ENCODE results near the gene THAP4. TPM values are rescaled to one million over a fixed set of nuclear protein-coding genes. Genes with fewer than 3 reads are reported as not detected.
A peak's percentile ranks its signal among the peaks of the same experiment; 100 is the strongest.

Gene THAP4
- total and polyA plus RNA-seq, 8 donors = 22.4 to 42.9 (median 27.1) TPM

DNA sequence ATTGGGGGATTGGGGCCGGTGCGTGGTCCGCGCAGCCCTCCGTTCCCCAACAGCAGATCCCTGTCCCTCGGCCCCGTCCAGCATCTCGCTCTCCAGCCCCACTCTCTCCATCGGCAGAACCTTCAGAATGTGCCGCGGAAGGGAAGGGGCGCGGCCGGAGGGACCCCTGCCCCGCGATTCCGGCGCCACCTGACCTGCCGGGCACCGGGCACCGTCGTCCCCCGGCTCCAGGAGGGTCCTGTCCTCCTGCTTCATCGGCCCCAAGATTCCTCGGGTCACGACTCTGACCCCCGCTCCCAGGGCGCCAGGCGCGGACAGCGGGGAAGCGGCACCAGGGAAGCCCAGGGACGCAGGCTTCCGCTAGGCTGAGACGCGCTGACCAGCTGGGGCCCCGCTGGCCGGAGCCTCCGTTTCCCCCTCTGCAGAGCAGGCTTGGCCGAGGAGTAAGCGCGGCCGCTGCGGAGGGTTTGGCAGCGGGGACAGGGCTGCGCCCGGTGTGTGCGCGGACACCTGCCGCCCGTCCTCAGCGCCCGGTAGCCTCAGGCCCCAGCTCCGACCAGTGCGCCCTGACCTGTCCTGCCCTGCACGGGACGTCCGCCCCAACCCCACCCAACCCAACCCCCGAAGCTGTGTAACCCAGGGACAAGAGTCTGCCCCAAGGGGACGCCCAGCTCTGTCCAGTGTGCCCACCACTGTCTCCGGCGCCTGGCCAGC is 95.2 kb downstream of the THAP4 start:
- peaks cover 0 to 6% (median 4%) of the 10 kb centered on the region in 3 donors for H3K4me1 ChIP-seq
- intact Hi-C loops (cut with DNase I) = no loop called here
- H3K4me3 ChIP-seq = peak overlapping the region in 2 of 4 donors; percentile 39 to 51
- DNase-seq (peak in 3 of 6 donors; percentile 37 to 75 (median 57)), FAIRE-seq (no peak), ATAC-seq (peak; percentile 4 to 21 (median 9))
- WGBS, 2 donors = 20 to 22% methylated on average over 31 to 62 of the region's 62 CpGs
- H3K36me3 ChIP-seq = no peaks in the 10 kb centered on the region
- no peak overlapping the region for H3K27ac ChIP-seq
- TF ChIP-seq, protein P1, sequence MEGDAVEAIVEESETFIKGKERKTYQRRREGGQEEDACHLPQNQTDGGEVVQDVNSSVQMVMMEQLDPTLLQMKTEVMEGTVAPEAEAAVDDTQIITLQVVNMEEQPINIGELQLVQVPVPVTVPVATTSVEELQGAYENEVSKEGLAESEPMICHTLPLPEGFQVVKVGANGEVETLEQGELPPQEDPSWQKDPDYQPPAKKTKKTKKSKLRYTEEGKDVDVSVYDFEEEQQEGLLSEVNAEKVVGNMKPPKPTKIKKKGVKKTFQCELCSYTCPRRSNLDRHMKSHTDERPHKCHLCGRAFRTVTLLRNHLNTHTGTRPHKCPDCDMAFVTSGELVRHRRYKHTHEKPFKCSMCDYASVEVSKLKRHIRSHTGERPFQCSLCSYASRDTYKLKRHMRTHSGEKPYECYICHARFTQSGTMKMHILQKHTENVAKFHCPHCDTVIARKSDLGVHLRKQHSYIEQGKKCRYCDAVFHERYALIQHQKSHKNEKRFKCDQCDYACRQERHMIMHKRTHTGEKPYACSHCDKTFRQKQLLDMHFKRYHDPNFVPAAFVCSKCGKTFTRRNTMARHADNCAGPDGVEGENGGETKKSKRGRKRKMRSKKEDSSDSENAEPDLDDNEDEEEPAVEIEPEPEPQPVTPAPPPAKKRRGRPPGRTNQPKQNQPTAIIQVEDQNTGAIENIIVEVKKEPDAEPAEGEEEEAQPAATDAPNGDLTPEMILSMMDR (IDR thresholded peaks at IDR 0.05) = no peak
- H3K27me3 ChIP-seq = no peaks in the 10 kb centered on the region
- H3K9me3 ChIP-seq = no peaks in the 10 kb centered on the region

DNA sequence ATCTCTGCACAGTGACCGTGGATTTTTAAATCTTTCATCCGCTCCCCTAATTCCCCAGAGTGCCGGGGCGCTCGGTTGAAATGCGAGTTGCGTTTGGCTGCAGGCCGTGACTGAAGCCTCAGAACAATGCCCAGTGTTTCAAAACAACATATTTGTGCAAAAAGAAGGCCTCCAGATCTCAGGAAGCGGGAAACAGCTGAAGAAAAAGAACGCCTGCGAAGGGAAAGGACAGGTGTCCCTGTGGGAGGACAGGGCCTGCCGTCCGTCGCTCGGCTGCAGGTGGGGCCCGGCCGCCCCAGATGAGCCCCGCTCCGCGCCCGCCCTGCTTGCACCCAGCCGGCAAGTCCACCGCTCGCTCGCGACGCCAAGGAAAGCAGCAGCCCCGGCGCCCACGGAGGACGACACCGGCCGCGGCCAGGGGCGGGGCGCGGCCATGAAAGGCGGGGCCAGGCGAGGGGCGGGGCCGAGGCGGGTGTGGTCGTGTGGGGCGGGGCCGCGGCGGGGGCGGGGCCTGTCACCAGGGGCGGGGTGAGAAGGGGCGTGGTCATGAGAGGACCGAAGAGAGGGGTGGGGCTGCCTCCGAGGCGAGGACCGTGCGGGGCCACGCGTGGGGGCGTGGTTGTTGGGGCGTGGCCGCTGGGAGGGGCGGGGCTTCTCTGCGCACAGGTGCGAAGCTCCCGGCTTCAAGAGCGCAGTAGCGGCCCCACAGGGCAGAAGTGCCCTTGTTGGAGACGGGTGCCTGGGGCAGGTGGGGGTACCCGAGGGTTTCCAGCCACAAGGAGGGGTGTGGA is 96.0 kb downstream of the THAP4 start:
- DNase-seq (peak; percentile 69 to 92 (median 84)), ATAC-seq (peak; percentile 85 to 95 (median 93)), FAIRE-seq (no peak)
- TF ChIP-seq, protein P1 (IDR thresholded peaks at IDR 0.05) = no peak
- Histone ChIP-seq H3K27ac (peak overlapping the region in 3 of 4 donors; percentile 28 to 43 (median 36)), H3K4me1 (peaks cover 0 to 6% (median 4%) of the 10 kb centered on the region in 3 donors), H3K4me3 (peak overlapping the region in 3 of 4 donors; percentile 5 to 51 (median 39)), H3K9me3 (no peaks in the 10 kb centered on the region), H3K27me3 (no peaks in the 10 kb centered on the region), H3K36me3 (no peaks in the 10 kb centered on the region)
- intact Hi-C loops (cut with DNase I) = no loop called here
- WGBS, 2 donors = 4 to 7% methylated on average over 48 to 68 of the region's 68 CpGs

DNA sequence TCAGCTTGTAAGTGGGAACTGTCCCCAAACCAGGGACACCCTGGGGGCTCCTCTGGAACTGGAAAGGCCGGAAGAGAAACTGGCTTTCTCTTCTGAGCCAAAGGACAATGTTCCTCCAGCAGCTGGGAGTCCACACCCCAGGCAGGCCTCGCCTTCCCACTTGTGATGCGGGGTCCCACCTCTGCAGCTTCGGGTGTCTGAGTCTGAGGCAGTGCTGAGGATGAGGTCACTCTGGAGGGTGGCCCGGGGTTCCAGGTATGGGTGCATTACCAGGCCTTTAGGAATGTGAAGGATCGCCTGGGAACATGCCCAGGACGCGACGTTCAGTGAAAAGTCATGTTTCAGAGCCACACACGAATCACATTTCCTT is 96.6 kb downstream of the THAP4 start:
- WGBS, 2 donors = 51 to 54% methylated on average over 10 of the region's 10 CpGs
- Histone ChIP-seq H3K36me3 (no peaks in the 10 kb centered on the region), H3K27ac (peak overlapping the region in 3 of 4 donors; percentile 28 to 43 (median 36)), H3K9me3 (no peaks in the 10 kb centered on the region), H3K4me3 (peak overlapping the region in 3 of 4 donors; percentile 5 to 51 (median 39)), H3K27me3 (no peaks in the 10 kb centered on the region), H3K4me1 (peaks cover 0 to 6% (median 4%) of the 10 kb centered on the region in 3 donors)
- ATAC-seq = peak; percentile 15 to 57 (median 28)
- DNase-seq = peak in 4 of 6 donors; percentile 45 to 69 (median 54)
- FAIRE-seq = no peak
- TF ChIP-seq, protein P1 (IDR thresholded peaks at IDR 0.05) = no peak
- intact Hi-C loops (cut with DNase I) = no loop called here

DNA sequence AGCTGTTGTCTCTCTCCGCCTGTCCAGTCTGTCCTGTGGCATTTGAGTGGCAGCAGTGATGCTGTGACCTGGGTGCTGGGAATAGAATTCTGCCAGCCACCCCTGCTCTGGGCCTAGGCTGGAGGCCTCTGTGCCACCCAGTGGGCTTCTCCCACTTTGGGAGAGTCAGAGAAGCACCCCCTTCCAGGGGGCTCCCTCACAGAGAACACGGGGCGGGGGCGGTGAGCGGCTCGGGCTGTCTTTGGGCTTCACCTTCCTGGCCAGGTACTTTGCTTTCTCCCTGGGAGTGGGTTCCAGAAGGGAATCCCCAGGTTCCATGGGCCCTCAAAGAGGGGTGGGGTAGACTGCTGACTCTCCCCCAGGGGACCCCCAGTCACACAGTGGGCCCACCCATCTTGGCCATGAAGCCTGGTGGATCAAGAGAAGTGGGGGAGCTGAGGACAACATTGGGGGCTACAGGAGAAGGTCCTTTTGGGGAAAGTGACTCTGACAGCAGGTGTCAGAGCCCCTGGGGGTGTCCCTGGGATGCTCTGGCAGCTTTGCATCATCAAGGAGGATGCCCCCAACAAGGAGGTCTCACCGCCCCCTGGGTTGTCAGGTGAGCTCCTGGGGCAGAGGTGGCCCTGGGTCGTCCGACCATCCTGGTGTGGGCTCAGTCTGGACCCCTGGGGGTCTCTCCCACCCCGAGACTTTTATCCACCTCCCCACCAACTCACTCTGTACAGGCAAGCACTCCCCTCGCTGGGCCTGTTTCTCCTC is 97.2 kb downstream of the THAP4 start:
- ATAC-seq (no peak), DNase-seq (peak in 2 of 6 donors; percentile 34 to 54), FAIRE-seq (no peak)
- no peaks in the 10 kb centered on the region for H3K36me3 ChIP-seq
- no peaks in the 10 kb centered on the region for H3K27me3 ChIP-seq
- H3K27ac ChIP-seq = peak overlapping the region in 1 of 4 donors; percentile 36
- no peaks in the 10 kb centered on the region for H3K9me3 ChIP-seq
- peaks cover 0 to 6% (median 4%) of the 10 kb centered on the region in 3 donors for H3K4me1 ChIP-seq
- TF ChIP-seq, protein P1 (IDR thresholded peaks at IDR 0.05) = no peak
- H3K4me3 ChIP-seq = no peak overlapping the region
- intact Hi-C loops (cut with DNase I) = no loop called here
- WGBS, 2 donors = 94 to 96% methylated on average over 11 of the region's 11 CpGs
